Naive thymus-derived CD8-positive, alpha-beta T cell (primary cell): ENCODE results near the gene PRSS16. TPM values are rescaled to one million over a fixed set of nuclear protein-coding genes. Genes with fewer than 3 reads are reported as not detected.
"Not testable (repeated sequence)": the region's sequence is repeated elsewhere in the genome, so short reads cannot be mapped to it uniquely, and the experiment has no call there.

Experiments used
- ATAC-seq, 2 donors: fragments of 150-1000 bp; cut with Tn5 transposase in 1 of 2; sonication (Bioruptor Pico), chemical (Tn5 transposase) in 1 of 2; 1 replicate in 1 of 2; 2 replicates in 1 of 2; pipeline ENCODE4 v1.10.0; 2021; ENCODE audit warnings: mild to moderate bottlenecking in 2 of 2, moderate library complexity in 2 of 2
- POLR2A ChIA-PET: fragments of 350-600 bp; sonication (Branson Sonifier 250); formaldehyde crosslinking; loops from one replicate; lab custom pipeline; 2021; ENCODE audit warnings: antibody characterized with exemption; lab: Charles Lee
- DNase-seq, 10 donors: peaks; one replicate each; pipeline versions ENCODE4 v3.0.0 to v3.0.0-alpha.2; 2020 to 2022
- H3K27ac Mint-ChIP-seq, 10 donors: one replicate each; pipeline ENCODE4 v1.8.0; 2020 to 2022; ENCODE audit warnings: mild to moderate bottlenecking in 10 of 10, mixed read lengths in 10 of 10, moderate library complexity in 4 of 10, inconsistent platforms in 1 of 10
- H3K27me3 Mint-ChIP-seq, 5 donors: one replicate each; pipeline ENCODE4 v1.8.0; 2021 to 2022; ENCODE audit warnings: mixed read lengths in 5 of 5
- H3K36me3 Mint-ChIP-seq, 3 donors: one replicate each; pipeline ENCODE4 v1.8.0; 2020 to 2022; ENCODE audit warnings: mixed read lengths in 3 of 3, mild to moderate bottlenecking in 2 of 3, inconsistent platforms in 1 of 3
- H3K4me1 Mint-ChIP-seq, 4 donors: one replicate each; pipeline ENCODE4 v1.8.0; 2021 to 2022; ENCODE audit warnings: mixed read lengths in 4 of 4
- H3K4me3 Mint-ChIP-seq, 10 donors: one replicate each; pipeline ENCODE4 v1.8.0; 2020 to 2022; ENCODE audit warnings: mild to moderate bottlenecking in 10 of 10, mixed read lengths in 10 of 10, moderate library complexity in 6 of 10, inconsistent platforms in 1 of 10
- H3K9me3 Mint-ChIP-seq, 9 donors: one replicate each; pipeline ENCODE4 v1.8.0; 2020 to 2022; ENCODE audit warnings: mixed read lengths in 9 of 9, mild to moderate bottlenecking in 3 of 9, inconsistent platforms in 1 of 9, moderate library complexity in 1 of 9
- polyA plus RNA-seq, 3 donors: library from polyadenylated mRNA; unstranded; fragments of 300-500 nt; fragmentation: Illumina TruSeq; gene quantifications; one replicate each; pipeline ENCODE4 v1.2.3, GENCODE V29; 2021
- total RNA-seq, 8 experiments: library from RNA in 2 of 8; stranded (reverse) in 2 of 8; gene quantifications; one replicate each; pipeline ENCODE4 v1.2.3 and lab custom pipeline; 2021 to 2026

PRSS16 gene
- total RNA-seq (under 1 TPM in 1 of 2 experiments, not detected in 1; 0.25 TPM), polyA plus RNA-seq (1 to 10 TPM in 1 of 3 donors, under 1 TPM in 1, not detected in 1; 0.57 to 1.0 TPM), total RNA-seq (lab: John Stamatoyannopoulos, UW) (0 to 0.32 (median 0.07) reads per million in 6 experiments)

DNA sequence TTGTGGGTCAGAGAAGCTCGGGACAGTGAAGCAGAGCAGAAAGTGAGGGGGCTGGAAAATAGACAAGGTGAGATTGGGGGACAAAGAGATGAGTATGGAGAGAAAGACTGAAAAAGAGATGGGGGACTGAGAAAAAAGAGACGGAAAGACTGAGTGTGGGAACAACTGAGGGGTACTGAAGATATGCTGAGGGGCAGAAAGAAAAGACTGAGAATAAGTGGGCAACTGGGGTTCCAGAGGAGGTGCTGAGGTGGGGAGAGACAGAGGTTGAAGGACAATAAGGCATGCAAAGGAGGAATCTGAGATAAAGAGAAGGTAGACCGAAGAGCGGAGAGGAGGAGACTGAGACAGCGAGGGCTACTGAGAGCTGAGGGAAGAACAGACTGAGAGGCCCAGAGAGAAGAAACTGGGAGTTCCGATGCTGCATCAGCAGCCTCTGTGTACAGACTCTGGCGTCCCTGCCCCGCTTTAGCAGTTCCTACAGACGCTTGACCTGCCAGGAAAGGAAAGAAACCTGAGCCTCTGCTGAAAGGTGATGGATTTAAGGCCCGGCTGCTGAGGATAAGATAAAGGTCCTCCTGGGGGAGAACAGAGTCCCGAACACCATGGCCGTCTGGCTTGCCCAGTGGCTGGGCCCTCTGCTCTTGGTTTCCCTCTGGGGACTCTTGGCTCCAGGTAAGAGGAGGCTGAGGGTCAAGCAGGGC is at the start of gene PRSS16:
PRSS16 (plus strand) TSS at position 569 of the 704 bp plus-strand sequence; CDS start at position 606, 37 bp downstream.
- Mint-ChIP-seq H3K27ac (no peak within 1 kb of the TSS), H3K36me3 (peaks cover 0 to 2% (median 0%) of the 10 kb centered on the region in 3 donors), H3K9me3 (peaks cover 0 to 4% (median 0%) of the 10 kb centered on the region in 9 donors), H3K4me3 (no peak within 1 kb of the TSS), H3K4me1 (peaks cover 4 to 13% (median 6%) of the 10 kb centered on the region in 4 donors), H3K27me3 (peaks cover 18 to 49% (median 32%) of the 10 kb centered on the region in 5 donors)
- DNase-seq (no peak), ATAC-seq (no peak)
- POLR2A ChIA-PET: no interaction called here

DNA sequence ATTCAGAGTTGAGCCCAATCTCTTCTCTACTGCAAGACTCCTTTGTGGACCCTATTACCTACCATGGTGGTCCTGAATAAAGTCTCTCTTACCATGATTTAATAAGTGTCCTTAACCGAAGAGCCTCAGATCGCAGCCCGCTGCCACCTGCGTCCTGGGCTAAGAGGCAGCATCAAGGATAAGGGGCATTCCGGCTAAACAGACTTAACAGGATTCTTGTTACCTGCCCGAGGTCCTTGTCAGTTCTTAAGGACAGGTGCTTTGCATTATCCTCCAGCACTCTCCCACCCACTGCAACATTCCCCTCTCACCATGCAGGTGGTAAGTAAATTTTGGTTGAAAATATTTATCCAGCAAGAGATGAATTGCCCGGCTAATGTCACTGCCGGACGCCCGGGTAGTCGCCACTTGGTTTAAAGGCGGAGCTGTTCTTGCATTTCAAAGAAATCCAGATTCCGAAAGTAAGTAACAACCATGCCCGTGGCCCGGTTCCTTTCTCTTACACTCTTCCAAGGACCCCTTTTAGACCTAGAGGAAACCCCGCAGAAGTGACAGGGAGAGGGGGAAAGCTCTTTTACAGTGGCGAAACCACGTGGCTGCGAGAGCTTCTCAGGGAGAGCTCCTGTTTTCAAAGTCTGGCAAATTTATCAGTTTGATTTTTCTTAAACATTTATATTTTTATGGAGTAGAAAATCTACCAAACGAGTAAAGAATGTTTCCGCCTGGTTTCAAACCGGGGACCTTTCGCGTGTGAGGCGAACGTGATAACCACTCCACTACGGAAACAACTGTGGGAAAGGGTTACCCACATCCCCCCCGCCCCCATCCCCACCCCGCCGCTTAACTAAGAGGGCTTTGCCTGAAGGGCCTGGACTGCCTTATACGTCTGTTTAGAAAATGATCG is 41.9 kb upstream of the PRSS16 start:
- Mint-ChIP-seq H3K9me3 (no peaks in the 10 kb centered on the region), H3K4me1 (peaks cover 4 to 10% (median 8%) of the 10 kb centered on the region in 4 donors), H3K27ac (no peak overlapping the region), H3K27me3 (peaks cover 28 to 70% (median 49%) of the 10 kb centered on the region in 5 donors), H3K36me3 (no peaks in the 10 kb centered on the region), H3K4me3 (peak overlapping the region in 8 of 10 donors; percentile 12 to 67 (median 40))
- DNase-seq (peak in 2 of 10 donors; percentile 6 to 30), ATAC-seq (peak in 1 of 2 donors; percentile 61)
- POLR2A ChIA-PET: no interaction called here

GRCh38 chr6:27206806-27207205 is 40.7 kb upstream of the PRSS16 start:
- DNase-seq (no peak), ATAC-seq (no peak)
- Mint-ChIP-seq H3K4me3 (peak overlapping the region in 1 of 10 donors; percentile 39), H3K36me3 (no peaks in the 10 kb centered on the region), H3K9me3 (no peaks in the 10 kb centered on the region), H3K4me1 (peaks cover 4 to 10% (median 8%) of the 10 kb centered on the region in 4 donors), H3K27me3 (peaks cover 29 to 73% (median 53%) of the 10 kb centered on the region in 5 donors), H3K27ac (no peak overlapping the region)
- POLR2A ChIA-PET: no interaction called here

GRCh38 chr6:27208042-27208441 is 39.5 kb upstream of the PRSS16 start:
- H3K4me3 Mint-ChIP-seq: no peak overlapping the region

DNA sequence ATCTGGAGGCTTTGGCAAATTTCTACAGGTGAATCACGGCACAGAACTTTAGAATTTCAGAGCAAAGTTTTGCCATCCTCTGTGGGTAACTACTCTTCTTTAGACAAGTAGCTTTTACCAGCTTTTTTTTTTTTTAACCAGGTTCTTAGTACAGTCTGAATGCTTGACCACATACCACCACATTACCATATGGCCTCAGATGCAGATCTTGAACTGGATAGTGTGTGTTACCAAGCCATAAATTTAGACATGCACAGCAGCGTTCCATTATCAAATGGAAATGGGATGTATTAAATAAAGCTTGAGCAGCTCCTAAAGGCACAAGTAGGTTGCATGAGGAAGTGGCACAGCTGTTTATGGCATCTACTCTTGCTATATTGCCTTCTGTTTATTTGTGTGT is 38.3 kb upstream of the PRSS16 start:
- H3K4me3 Mint-ChIP-seq: no peak overlapping the region

More at GRCh38 chr6:27208042-27208441, 39.5 kb upstream of the PRSS16 start:
- Mint-ChIP-seq H3K27me3 (peaks cover 31 to 86% (median 59%) of the 10 kb centered on the region in 5 donors), H3K9me3 (peaks cover 0 to 4% (median 0%) of the 10 kb centered on the region in 9 donors), H3K4me1 (peaks cover 4 to 11% (median 8%) of the 10 kb centered on the region in 4 donors), H3K36me3 (no peaks in the 10 kb centered on the region), H3K27ac (no peak overlapping the region)
- POLR2A ChIA-PET: no interaction called here
- DNase-seq (no peak), ATAC-seq (no peak)

DNA sequence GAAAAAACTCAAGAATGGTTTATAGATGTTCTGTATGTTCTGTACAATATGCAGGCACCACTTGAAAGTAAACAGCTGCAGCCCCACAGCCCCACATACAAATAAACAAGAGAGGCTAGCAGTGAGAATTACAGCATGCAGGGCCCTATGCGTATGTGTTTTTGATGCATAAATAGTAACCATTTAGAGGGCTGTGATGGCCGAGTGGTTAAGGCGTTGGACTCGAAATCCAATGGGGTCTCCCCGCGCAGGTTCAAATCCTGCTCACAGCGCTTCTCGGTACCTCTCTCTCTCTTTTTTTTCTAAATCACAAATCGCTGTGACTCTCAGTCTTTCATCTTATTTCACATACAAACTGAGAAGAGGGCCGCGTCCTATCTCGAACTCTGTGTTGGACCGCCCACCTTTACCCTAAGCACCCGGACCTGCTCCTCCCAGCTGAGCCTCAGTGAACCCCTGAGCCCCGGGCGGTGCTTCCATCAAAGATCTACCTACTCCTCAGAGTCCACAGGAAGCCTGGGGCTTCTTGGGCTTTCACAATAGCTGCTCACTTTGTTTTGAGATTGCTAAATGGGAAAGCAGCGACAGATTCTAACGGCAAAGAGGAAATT is 37.7 kb upstream of the PRSS16 start:
- POLR2A ChIA-PET: no interaction called here
- no peak overlapping the region for H3K27ac Mint-ChIP-seq
- peaks cover 4 to 14% (median 10%) of the 10 kb centered on the region in 4 donors for H3K4me1 Mint-ChIP-seq

More for the DNA sequence above, 38.3 kb upstream of the PRSS16 start:
- POLR2A ChIA-PET: no interaction called here
- DNase-seq: no peak
- Mint-ChIP-seq H3K27ac (no peak overlapping the region), H3K36me3 (no peaks in the 10 kb centered on the region), H3K4me1 (peaks cover 4 to 11% (median 8%) of the 10 kb centered on the region in 4 donors), H3K9me3 (peaks cover 0 to 7% (median 0%) of the 10 kb centered on the region in 9 donors), H3K27me3 (peaks cover 28 to 88% (median 62%) of the 10 kb centered on the region in 5 donors)
- ATAC-seq: no peak

GRCh38 chr6:27213091-27213517 is 34.4 kb upstream of the PRSS16 start:
- not testable (repeated sequence) for DNase-seq, ATAC-seq, H3K4me1 Mint-ChIP-seq, H3K36me3 Mint-ChIP-seq, H3K27ac Mint-ChIP-seq
- Mint-ChIP-seq H3K4me3 (peak overlapping the region in 1 of 10 donors; percentile 19), H3K9me3 (peaks cover 0 to 19% (median 8%) of the 10 kb centered on the region in 9 donors), H3K27me3 (peaks cover 17 to 67% (median 56%) of the 10 kb centered on the region in 5 donors)
- POLR2A ChIA-PET: interaction anchor here (0.6 kb wide), 1 partner anchor 36 kb away, joined by 7 read pairs; no protein-coding TSS in a partner anchor

More for the DNA sequence above, 37.7 kb upstream of the PRSS16 start:
- no peak for ATAC-seq
- H3K36me3 Mint-ChIP-seq: no peaks in the 10 kb centered on the region
- no peak overlapping the region for H3K4me3 Mint-ChIP-seq
- peaks cover 28 to 88% (median 64%) of the 10 kb centered on the region in 5 donors for H3K27me3 Mint-ChIP-seq
- H3K9me3 Mint-ChIP-seq: peaks cover 0 to 12% (median 0%) of the 10 kb centered on the region in 9 donors
- DNase-seq: no peak

DNA sequence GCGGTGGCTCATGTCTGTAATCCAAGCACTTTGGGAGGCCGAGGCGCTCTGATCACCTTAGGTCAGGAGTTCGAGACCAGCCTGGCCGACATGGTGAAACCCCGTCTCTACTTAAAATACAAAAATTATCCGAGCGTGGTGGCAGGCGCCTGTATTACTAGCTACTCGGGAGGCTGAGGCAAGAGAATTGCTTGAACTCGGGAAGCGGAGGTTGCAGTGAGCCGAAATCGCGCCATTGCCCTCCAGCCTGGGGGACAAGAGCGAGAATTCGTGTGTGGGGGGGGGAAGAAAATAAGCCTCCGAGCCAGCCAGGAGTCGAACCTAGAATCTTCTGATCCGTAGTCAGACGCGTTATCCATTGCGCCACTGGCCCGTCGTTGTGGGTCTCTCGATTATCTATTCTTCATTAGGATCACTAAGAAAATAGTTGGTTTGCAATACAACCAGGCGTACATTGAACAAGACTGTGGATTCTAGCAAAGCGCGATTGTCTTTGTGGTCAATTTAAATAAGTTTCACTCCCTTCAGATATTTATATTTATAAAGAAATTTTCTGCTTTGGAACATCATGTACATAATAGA is 33.9 kb upstream of the PRSS16 start:
- Mint-ChIP-seq H3K27me3 (peaks cover 19 to 71% (median 57%) of the 10 kb centered on the region in 5 donors), H3K4me3 (no peak overlapping the region), H3K4me1 (peaks cover 0 to 4% (median 2%) of the 10 kb centered on the region in 4 donors), H3K27ac (no peak overlapping the region), H3K9me3 (peaks cover 0 to 23% (median 9%) of the 10 kb centered on the region in 9 donors), H3K36me3 (peaks cover 0 to 6% (median 0%) of the 10 kb centered on the region in 3 donors)
- no peak for ATAC-seq
- no peak for DNase-seq
- POLR2A ChIA-PET: interaction anchor here (0.6 kb wide), 1 partner anchor 37 kb away, joined by 7 read pairs; no protein-coding TSS in a partner anchor

DNA sequence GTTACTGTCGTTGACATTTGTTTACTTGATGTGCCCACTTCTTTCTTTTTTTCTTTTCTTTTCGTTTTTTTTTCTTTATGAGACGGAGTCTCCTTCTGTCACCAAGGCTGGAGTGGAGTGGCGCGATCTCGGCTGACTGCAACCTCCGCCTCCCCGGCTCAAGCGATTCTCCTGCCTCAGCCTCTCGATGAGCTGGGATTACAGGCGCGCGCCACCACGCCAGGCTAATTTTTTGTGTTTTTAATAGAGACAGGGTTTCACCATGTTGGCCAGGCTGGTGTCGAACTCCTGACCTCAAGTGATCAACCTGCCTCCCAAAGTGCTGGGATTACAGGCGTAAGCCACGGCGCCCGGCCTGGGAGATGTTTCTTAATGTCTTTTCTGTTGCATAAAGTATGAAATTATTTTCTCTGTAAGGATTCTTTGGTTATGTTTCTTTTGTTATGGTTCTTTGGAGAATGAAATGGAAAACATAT is 33.3 kb upstream of the PRSS16 start:
- Mint-ChIP-seq H3K36me3 (peaks cover 0 to 10% (median 0%) of the 10 kb centered on the region in 3 donors), H3K9me3 (peaks cover 0 to 28% (median 9%) of the 10 kb centered on the region in 9 donors), H3K4me1 (peaks cover 0 to 4% (median 2%) of the 10 kb centered on the region in 4 donors), H3K4me3 (peak overlapping the region in 1 of 10 donors; percentile 38), H3K27ac (no peak overlapping the region), H3K27me3 (peaks cover 18 to 71% (median 58%) of the 10 kb centered on the region in 5 donors)
- no peak for DNase-seq
- no peak for ATAC-seq
- POLR2A ChIA-PET: no interaction called here

DNA sequence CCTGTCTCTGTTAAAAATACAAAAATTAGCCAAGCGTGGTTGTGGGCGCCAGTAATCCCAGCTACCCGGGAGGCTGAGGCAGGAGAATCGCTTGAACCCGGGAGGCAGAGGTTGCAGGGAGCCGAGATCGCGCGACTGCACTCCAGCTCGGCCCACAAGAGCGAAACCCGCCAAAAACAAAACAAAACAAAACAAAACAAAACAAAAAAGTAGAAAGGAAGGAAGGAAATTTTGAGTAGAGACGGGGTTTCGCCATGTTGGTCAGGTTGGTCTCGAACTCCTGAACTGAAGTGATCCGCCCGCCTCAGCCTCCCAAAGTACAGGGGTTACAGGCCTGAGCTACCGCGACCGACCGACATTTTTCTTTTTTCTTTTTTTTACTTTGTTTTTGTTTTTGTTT is 30.6 kb upstream of the PRSS16 start:
- no peak overlapping the region for H3K4me3 Mint-ChIP-seq
- peaks cover 0 to 10% (median 4%) of the 10 kb centered on the region in 3 donors for H3K36me3 Mint-ChIP-seq
- H3K27ac Mint-ChIP-seq: peak overlapping the region in 1 of 10 donors; percentile 49
- DNase-seq: no peak
- ATAC-seq: no peak
- peaks cover 0 to 32% (median 9%) of the 10 kb centered on the region in 9 donors for H3K9me3 Mint-ChIP-seq
- POLR2A ChIA-PET: no interaction called here
- H3K27me3 Mint-ChIP-seq: peaks cover 26 to 64% (median 51%) of the 10 kb centered on the region in 5 donors
- H3K4me1 Mint-ChIP-seq: peaks cover 0 to 4% (median under 1%) of the 10 kb centered on the region in 4 donors

DNA sequence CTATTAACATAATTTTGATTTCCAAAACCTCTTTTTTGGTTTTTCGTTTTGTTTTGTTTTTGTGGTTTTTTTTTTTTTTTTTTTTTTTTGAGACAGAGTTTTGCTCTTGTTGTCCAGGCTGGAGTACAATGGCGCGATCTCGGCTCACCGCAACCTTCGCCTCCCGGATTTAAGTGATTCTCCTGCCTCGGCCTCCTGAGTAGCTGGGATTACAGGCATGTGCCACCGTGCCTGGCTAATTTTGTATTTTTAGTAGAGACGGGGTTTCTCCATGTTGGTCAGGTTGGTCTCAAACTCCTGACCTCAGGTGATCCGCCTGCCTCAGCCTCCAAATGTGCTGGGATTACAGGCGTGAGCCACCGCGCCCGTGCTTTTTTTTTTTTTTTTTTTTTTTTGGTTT is 24.5 kb upstream of the PRSS16 start:
- not testable (repeated sequence) for H3K4me1 Mint-ChIP-seq, DNase-seq, ATAC-seq, H3K4me3 Mint-ChIP-seq, H3K27ac Mint-ChIP-seq
- peaks cover 46 to 73% (median 57%) of the 10 kb centered on the region in 5 donors for H3K27me3 Mint-ChIP-seq
- H3K36me3 Mint-ChIP-seq: peaks cover 2 to 12% (median 6%) of the 10 kb centered on the region in 3 donors
- POLR2A ChIA-PET: interaction anchor here (0.6 to 0.7 kb wide), 2 partner anchors 218 to 438 kb away, joined by 3 read pairs; no protein-coding TSS in a partner anchor
- peaks cover 0 to 17% (median 3%) of the 10 kb centered on the region in 9 donors for H3K9me3 Mint-ChIP-seq
